ENCODE results near the gene SLC1A3.

The SLC1A3 gene

DNA sequence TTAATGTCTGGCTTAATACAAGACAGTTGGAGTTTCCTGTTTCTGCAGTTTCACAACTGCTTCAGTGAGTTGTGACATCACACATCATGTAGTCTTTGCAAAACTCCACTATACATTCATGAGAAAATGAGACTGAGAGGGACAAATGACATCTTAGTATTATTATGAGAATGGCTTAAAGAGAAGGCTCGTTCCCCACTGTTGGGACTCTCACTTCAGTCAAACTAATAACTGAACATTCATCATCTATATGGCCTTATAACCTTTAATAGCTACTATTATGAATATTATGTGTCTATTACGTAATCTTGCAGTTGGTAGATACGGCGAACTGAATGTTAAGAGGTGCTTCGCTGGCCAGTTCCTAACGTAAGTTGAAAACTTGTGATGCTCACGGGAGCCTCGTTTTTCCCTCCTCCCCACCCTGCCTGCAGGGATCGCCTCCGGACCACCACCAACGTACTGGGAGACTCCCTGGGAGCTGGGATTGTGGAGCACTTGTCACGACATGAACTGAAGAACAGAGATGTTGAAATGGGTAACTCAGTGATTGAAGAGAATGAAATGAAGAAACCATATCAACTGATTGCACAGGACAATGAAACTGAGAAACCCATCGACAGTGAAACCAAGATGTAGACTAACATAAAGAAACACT, 79.4 kb downstream of the SLC1A3 start:
- TF ChIP-seq POLR2AphosphoS5 (IDR thresholded peaks at IDR 0.05; ENCODE audit: low read depth, low read length) = no peak

GRCh38 chr5:36686881-36687280, 80.5 kb downstream of the SLC1A3 start:
- TF ChIP-seq REST (IDR thresholded peaks at IDR 0.05; ENCODE audit: insufficient read depth in 1 of 2, low read depth in 2 of 2, low read length in 2 of 2) (no peak), TAF1 (IDR thresholded peaks at IDR 0.05; ENCODE audit: borderline replicate concordance, insufficient read depth, low read length) (no peak), FOXP2 (optimal IDR thresholded peaks at IDR 0.05; ENCODE audit: borderline replicate concordance, extremely low read depth, extremely low read length, insufficient read depth) (no peak), SIN3A (IDR thresholded peaks at IDR 0.05; ENCODE audit: borderline replicate concordance, insufficient read depth, low read length) (no peak), POLR2AphosphoS5 (IDR thresholded peaks at IDR 0.05; ENCODE audit: low read depth, low read length) (no peak)

DNA sequence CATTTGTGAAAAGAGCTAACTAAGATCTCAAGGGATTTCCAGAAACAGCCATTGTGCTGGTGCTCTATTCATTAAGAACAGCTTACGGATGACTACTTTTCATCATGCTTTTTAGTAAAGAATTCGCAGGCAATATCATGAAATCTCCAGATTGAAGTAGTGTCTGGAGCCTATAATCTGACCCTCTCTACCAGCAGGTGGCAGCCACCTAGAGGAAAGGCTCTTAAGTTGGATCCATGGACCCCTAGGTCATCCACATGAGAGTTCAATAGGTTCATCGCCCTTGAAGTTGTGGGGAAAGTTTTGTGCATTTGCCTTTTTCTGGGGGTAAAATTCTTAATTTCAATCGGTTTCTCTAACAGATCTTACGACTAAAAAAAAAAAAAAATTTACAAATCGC, 82.3 kb downstream of the SLC1A3 start:
- no peak for TF ChIP-seq REST (IDR thresholded peaks at IDR 0.05; ENCODE audit: insufficient read depth in 1 of 2, low read depth in 2 of 2, low read length in 2 of 2)
- TF ChIP-seq FOXP2 (optimal IDR thresholded peaks at IDR 0.05; ENCODE audit: borderline replicate concordance, extremely low read depth, extremely low read length, insufficient read depth) = no peak
- TF ChIP-seq SIN3A (IDR thresholded peaks at IDR 0.05; ENCODE audit: borderline replicate concordance, insufficient read depth, low read length) = no peak
- no peak for TF ChIP-seq POLR2AphosphoS5 (IDR thresholded peaks at IDR 0.05; ENCODE audit: low read depth, low read length)
- no peak for TF ChIP-seq TAF1 (IDR thresholded peaks at IDR 0.05; ENCODE audit: borderline replicate concordance, insufficient read depth, low read length)

- no peak for TF ChIP-seq FOXP2 (optimal IDR thresholded peaks at IDR 0.05; ENCODE audit: borderline replicate concordance, extremely low read depth, extremely low read length, insufficient read depth)
Observed at GRCh38 chr5:36689225-36689624, 82.8 kb downstream of the SLC1A3 start.

- TF ChIP-seq FOXP2 (optimal IDR thresholded peaks at IDR 0.05; ENCODE audit: borderline replicate concordance, extremely low read depth, extremely low read length, insufficient read depth) (no peak), TAF1 (IDR thresholded peaks at IDR 0.05; ENCODE audit: borderline replicate concordance, insufficient read depth, low read length) (no peak), SIN3A (IDR thresholded peaks at IDR 0.05; ENCODE audit: borderline replicate concordance, insufficient read depth, low read length) (no peak), REST (IDR thresholded peaks at IDR 0.05; ENCODE audit: insufficient read depth in 1 of 2, low read depth in 2 of 2, low read length in 2 of 2) (no peak), POLR2AphosphoS5 (IDR thresholded peaks at IDR 0.05; ENCODE audit: low read depth, low read length) (no peak)
Observed at GRCh38 chr5:36690041-36690961, 83.9 kb downstream of the SLC1A3 start.

GRCh38 chr5:36691226-36691625, 84.8 kb downstream of the SLC1A3 start:
- TF ChIP-seq FOXP2 (optimal IDR thresholded peaks at IDR 0.05; ENCODE audit: borderline replicate concordance, extremely low read depth, extremely low read length, insufficient read depth) (no peak), TAF1 (IDR thresholded peaks at IDR 0.05; ENCODE audit: borderline replicate concordance, insufficient read depth, low read length) (no peak), POLR2AphosphoS5 (IDR thresholded peaks at IDR 0.05; ENCODE audit: low read depth, low read length) (no peak), SIN3A (IDR thresholded peaks at IDR 0.05; ENCODE audit: borderline replicate concordance, insufficient read depth, low read length) (no peak), REST (IDR thresholded peaks at IDR 0.05; ENCODE audit: insufficient read depth in 1 of 2, low read depth in 2 of 2, low read length in 2 of 2) (no peak)

All from PFSK-1 (cell line).